Subcutaneous abdominal adipose tissue (tissue), 5 donors: ENCODE results near the gene TRAK2.
"Not testable (repeated sequence)": the region's sequence is repeated elsewhere in the genome, so short reads cannot be mapped to it uniquely, and the experiment has no call there.

Experiments
- H3K27ac ChIP-seq: one replicate; pipeline ENCODE4 v1.7.0; 2013; ENCODE audit warnings: low read depth, mild to moderate bottlenecking, inconsistent platforms, low read length, moderate library complexity
- H3K27me3 ChIP-seq, 5 donors: one replicate each; pipeline ENCODE4 v1.7.0; 2013; ENCODE audit warnings: low read length in 5 of 5, inconsistent platforms in 1 of 5; ENCODE audit not compliant: control insufficient read depth in 5 of 5, insufficient read depth in 4 of 5
- H3K36me3 ChIP-seq, 5 donors: one replicate each; pipeline ENCODE4 v1.7.0; 2013; ENCODE audit warnings: low read length in 5 of 5; ENCODE audit not compliant: control insufficient read depth in 5 of 5, insufficient read depth in 5 of 5
- H3K4me1 ChIP-seq, 5 donors: one replicate each; pipeline ENCODE4 v1.7.0; 2013; ENCODE audit warnings: low read length in 5 of 5, mild to moderate bottlenecking in 3 of 5, moderate library complexity in 1 of 5; ENCODE audit not compliant: control insufficient read depth in 5 of 5, insufficient read depth in 5 of 5
- H3K4me3 ChIP-seq, 5 donors: one replicate each; pipeline ENCODE4 v1.7.0; 2013; ENCODE audit warnings: low read length in 5 of 5, low read depth in 1 of 5
- H3K9ac ChIP-seq, 5 donors: one replicate each; pipeline ENCODE4 v1.7.0; 2013; ENCODE audit warnings: low read length in 5 of 5, mild to moderate bottlenecking in 4 of 5, moderate library complexity in 3 of 5
- H3K9me3 ChIP-seq, 5 donors: one replicate each; pipeline ENCODE4 v1.7.0; 2013; ENCODE audit warnings: low read length in 5 of 5; ENCODE audit not compliant: control insufficient read depth in 5 of 5
- donor health status: healthy.
- donor health status: healthy.
- donor health status: healthy.
- donor health status: healthy.
- donor health status: healthy.

Gene TRAK2, protein sequence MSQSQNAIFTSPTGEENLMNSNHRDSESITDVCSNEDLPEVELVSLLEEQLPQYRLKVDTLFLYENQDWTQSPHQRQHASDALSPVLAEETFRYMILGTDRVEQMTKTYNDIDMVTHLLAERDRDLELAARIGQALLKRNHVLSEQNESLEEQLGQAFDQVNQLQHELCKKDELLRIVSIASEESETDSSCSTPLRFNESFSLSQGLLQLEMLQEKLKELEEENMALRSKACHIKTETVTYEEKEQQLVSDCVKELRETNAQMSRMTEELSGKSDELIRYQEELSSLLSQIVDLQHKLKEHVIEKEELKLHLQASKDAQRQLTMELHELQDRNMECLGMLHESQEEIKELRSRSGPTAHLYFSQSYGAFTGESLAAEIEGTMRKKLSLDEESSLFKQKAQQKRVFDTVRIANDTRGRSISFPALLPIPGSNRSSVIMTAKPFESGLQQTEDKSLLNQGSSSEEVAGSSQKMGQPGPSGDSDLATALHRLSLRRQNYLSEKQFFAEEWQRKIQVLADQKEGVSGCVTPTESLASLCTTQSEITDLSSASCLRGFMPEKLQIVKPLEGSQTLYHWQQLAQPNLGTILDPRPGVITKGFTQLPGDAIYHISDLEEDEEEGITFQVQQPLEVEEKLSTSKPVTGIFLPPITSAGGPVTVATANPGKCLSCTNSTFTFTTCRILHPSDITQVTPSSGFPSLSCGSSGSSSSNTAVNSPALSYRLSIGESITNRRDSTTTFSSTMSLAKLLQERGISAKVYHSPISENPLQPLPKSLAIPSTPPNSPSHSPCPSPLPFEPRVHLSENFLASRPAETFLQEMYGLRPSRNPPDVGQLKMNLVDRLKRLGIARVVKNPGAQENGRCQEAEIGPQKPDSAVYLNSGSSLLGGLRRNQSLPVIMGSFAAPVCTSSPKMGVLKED

DNA sequence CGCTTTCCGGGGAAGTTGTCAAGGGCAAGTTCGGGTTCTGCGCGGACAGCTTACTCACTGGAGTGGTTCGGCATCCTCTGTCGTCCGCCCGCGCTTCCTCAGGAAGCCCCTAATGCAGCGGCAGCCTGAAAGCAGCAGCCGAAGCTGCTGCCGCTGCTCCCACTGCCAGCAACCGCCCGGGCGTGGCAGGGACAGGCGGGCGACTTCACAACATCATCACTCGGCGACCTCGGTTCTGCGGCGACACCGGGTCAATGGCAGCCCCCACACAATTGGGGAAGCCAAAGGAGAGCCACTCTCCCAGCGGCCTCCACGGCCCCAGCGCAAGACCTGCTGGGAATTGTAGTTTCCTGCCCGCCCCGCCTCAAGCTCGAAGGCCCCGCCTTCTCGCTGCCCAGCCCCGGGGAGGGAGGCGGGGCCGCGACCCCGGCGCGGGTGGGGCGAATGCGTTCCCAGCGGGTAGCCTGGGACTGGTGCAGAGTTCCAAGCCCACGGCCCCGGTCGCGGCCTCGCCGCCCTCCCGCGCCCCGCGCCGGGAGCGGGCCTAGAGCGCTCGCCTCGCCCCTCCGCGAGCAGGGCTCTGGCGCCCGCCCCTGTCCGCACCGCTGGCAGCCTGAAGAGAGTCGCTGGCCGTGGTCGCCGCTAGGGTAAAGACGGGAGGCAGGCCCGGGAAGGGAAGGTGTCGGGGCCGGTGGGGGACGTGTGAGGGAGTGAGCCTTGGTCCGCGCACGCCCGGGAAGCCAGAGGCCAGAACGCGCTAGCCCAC lies at the start of gene TRAK2, which contains the start of gene STRADB:
TRAK2 (minus strand) TSS at position 167 of the 766 bp plus-strand sequence. CDS start 30,951 bp downstream, outside the sequence.
STRADB (plus strand) TSS at position 449 of the 766 bp plus-strand sequence. CDS start 3,101 bp downstream, outside the sequence.
- Histone ChIP-seq H3K4me1 (peaks cover 0 to 36% (median 29%) of the 10 kb centered on the region in 5 donors), H3K9me3 (no peaks in the 10 kb centered on the region), H3K36me3 (peaks cover 0 to 6% (median 0%) of the 10 kb centered on the region in 5 donors), H3K27ac (peak within 1 kb of the TSS; percentile 86), H3K4me3 (peak within 1 kb of the TSS; percentile 89 to 97 (median 95)), H3K9ac (peak within 1 kb of the TSS; percentile 75 to 91 (median 85)), H3K27me3 (no peaks in the 10 kb centered on the region)

DNA sequence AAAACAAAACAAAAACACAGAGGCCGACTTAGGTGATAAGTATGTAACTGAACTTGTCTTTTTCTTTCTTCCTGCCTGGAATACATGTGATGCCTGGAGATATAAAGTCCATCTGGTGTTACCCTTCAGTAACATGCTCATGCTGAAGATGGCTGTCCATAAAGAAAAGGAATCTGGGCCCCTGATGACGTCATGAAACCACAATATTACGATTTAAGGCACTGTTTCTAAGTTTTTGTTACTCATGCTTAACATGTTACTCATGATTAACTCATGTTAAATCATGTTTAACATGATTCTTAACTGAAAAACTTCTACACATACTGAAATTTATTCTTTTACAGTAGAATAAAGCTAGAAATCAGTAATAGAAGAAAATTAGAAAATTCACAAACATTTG lies 49.3 kb upstream of the TRAK2 start:
- Histone ChIP-seq H3K9me3 (peaks cover 4 to 23% (median 13%) of the 10 kb centered on the region in 5 donors), H3K9ac (no peak overlapping the region)

DNA sequence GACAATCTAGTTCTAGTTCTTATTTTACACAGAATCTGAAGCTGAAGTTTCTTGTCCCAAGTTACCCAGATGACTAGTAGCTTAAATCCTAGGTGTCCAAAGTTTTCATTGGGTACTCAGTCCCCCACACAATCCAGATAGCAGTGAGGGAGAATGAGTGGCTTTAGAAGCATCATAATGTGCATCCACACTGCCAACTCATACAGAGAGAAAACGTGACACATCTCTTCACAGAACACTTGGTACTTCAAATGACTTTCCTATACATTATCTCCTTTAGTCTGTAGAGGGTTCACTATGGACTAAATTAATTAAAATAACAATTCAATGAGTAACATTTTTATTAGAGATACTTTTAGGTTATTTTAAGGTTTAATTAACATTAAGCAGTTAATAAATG lies 45.5 kb upstream of the TRAK2 start:
- H3K9ac ChIP-seq = no peak overlapping the region
- no peak overlapping the region for H3K4me3 ChIP-seq
- H3K9me3 ChIP-seq = peaks cover 0 to 4% (median 3%) of the 10 kb centered on the region in 5 donors
- H3K27ac ChIP-seq = no peak overlapping the region
- H3K27me3 ChIP-seq = no peaks in the 10 kb centered on the region
- H3K4me1 ChIP-seq = no peaks in the 10 kb centered on the region
- no peaks in the 10 kb centered on the region for H3K36me3 ChIP-seq

More for the DNA sequence above, 49.3 kb upstream of the TRAK2 start:
- Histone ChIP-seq H3K36me3 (no peaks in the 10 kb centered on the region), H3K27me3 (no peaks in the 10 kb centered on the region), H3K27ac (no peak overlapping the region), H3K4me3 (no peak overlapping the region), H3K4me1 (no peaks in the 10 kb centered on the region)

DNA sequence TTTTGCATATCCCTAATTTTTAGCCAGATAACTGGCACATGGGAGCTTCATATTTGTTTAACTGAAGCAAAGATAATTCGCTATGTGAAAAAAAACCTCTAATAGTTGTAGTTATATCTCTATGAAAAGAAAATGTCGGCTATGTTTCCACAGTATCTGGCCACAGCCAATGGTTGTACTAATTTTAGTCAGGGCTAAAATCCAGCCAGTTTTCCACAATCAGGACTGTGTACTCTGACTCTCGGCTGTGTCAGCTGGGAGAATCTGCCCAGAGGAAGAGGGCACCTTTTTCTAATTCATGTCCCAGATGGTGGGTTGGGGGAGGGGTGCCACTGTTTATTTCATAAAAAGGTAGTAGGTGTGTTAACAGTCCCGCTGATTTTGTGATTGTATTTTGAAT lies 39.0 kb upstream of the TRAK2 start:
- no peak overlapping the region for H3K9ac ChIP-seq
- no peak overlapping the region for H3K4me3 ChIP-seq
- peaks cover 0 to 4% (median 0%) of the 10 kb centered on the region in 5 donors for H3K4me1 ChIP-seq
- no peak overlapping the region for H3K27ac ChIP-seq
- no peaks in the 10 kb centered on the region for H3K36me3 ChIP-seq
- no peaks in the 10 kb centered on the region for H3K9me3 ChIP-seq
- H3K27me3 ChIP-seq = no peaks in the 10 kb centered on the region

DNA sequence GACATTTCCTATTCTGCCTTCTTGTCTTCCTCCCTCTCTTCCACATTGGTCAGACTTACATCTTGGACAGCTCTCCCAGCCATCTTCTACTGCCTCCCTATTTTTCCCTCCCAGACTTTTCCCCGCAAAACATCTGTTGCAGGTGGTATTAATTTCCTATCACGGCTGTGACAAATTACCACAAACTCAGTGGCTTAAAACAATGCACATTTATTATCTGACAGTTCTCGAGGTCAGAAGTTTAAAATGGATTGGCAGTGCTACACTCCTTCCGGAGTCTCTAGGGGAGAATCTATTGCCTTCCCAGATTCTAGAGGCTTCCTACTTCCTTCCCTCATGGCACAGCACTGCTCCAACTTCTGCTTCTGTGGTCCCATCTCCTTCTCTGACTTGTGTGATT lies 33.5 kb upstream of the TRAK2 start:
- Histone ChIP-seq H3K9ac (no peak overlapping the region), H3K36me3 (peaks cover 0 to 13% (median 8%) of the 10 kb centered on the region in 5 donors), H3K27ac (no peak overlapping the region), H3K4me3 (no peak overlapping the region), H3K9me3 (no peaks in the 10 kb centered on the region), H3K4me1 (peaks cover 0 to 12% (median 3%) of the 10 kb centered on the region in 5 donors), H3K27me3 (no peaks in the 10 kb centered on the region)

DNA sequence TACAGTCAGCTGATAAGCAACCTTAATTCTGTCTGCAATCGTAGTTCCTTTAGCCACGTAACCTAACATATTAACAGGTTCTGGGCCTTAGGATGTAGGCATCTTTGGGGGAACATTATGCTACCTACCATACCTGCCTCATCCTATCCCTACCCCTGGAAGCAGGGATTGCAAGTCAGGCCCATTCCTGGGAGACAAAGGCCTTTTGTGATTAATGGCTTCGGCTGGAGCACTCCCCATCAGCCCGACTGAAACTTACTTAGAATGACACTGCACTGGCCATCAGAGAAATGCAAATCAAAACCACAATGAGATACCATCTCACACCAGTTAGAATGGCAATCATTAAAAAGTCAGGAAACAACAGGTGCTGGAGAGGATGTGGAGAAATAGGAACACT lies 32.5 kb upstream of the TRAK2 start:
- not testable (repeated sequence) for H3K9ac ChIP-seq, H3K9me3 ChIP-seq, H3K27ac ChIP-seq, H3K4me3 ChIP-seq, H3K27me3 ChIP-seq
- Histone ChIP-seq H3K36me3 (peaks cover 3 to 16% (median 10%) of the 10 kb centered on the region in 5 donors), H3K4me1 (peaks cover 0 to 12% (median 3%) of the 10 kb centered on the region in 5 donors)

DNA sequence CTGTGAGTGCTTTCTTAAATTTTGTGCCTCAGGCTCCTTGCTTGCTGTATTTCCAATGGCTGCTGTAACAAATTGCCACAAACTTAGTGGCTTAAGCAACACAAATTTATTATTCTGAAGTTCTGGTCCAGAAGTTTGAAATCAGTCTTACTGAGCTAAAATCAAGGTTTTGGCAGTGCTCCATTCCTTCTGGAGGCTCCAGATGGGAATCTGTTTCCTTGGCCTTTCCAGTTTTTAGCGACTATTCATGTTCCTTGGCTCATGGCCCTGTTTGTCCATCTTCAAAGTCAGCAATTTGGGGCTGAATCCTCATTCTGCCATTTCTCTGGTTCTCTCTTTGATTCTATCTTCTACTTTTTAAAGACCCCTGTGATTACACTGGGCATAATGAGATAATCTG lies 32.1 kb upstream of the TRAK2 start:
- H3K27me3 ChIP-seq = no peaks in the 10 kb centered on the region

DNA sequence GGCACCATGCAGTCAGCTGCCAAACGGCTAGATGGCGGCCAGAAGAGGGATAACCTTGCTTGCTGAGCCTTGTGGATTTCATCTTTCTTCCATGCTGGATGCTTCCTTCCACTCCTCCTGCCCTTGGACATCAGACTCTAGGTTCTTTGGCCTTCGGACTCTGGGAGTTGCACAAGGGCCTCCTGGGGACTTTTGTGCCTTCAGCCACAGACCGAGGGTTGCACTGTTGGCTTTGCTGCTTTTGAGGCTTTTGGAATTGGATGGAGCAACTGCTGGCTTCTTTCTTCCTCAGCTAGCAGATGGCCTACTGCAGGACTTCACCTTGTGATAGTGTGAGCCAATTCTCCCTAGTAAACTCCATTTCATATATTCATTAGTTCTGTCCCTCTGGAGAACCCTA lies 31.3 kb upstream of the TRAK2 start:
- Histone ChIP-seq H3K27me3 (no peaks in the 10 kb centered on the region), H3K4me1 (peaks cover 0 to 12% (median 3%) of the 10 kb centered on the region in 5 donors), H3K4me3 (no peak overlapping the region), H3K9ac (no peak overlapping the region), H3K36me3 (peaks cover 10 to 26% (median 20%) of the 10 kb centered on the region in 5 donors), H3K27ac (no peak overlapping the region), H3K9me3 (no peaks in the 10 kb centered on the region)

More for the DNA sequence above, 32.1 kb upstream of the TRAK2 start:
- H3K4me3 ChIP-seq = no peak overlapping the region
- no peak overlapping the region for H3K27ac ChIP-seq
- H3K4me1 ChIP-seq = peaks cover 0 to 12% (median 3%) of the 10 kb centered on the region in 5 donors
- H3K9ac ChIP-seq = no peak overlapping the region
- no peaks in the 10 kb centered on the region for H3K9me3 ChIP-seq
- peaks cover 4 to 19% (median 14%) of the 10 kb centered on the region in 5 donors for H3K36me3 ChIP-seq

DNA sequence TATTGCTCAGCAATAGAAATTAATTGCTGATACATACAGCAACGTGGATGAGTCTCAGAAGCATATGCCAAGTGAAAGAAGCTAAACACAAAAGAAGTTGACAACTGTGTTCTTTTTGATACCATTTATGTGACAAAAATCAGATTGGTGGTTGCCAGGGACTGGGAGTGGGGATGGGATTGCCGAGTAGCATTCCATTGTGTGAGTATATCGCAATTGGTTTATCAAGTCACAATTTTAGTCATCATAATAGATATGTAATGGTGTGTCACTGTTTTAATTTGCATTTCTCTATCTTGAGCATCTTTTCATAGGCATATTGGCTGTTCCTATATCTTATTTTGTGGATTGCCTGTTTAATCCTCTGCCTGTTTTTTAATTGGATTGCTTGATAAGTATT lies 21.2 kb upstream of the TRAK2 start:
- Histone ChIP-seq H3K4me1 (no peaks in the 10 kb centered on the region), H3K9me3 (no peaks in the 10 kb centered on the region), H3K36me3 (peaks cover 52 to 60% (median 58%) of the 10 kb centered on the region in 5 donors)

More for the DNA sequence above, 21.2 kb upstream of the TRAK2 start:
- no peaks in the 10 kb centered on the region for H3K27me3 ChIP-seq
- H3K9ac ChIP-seq = no peak overlapping the region
- no peak overlapping the region for H3K27ac ChIP-seq
- no peak overlapping the region for H3K4me3 ChIP-seq
